ENCODE measurements around the gene MTX2.

DNA sequence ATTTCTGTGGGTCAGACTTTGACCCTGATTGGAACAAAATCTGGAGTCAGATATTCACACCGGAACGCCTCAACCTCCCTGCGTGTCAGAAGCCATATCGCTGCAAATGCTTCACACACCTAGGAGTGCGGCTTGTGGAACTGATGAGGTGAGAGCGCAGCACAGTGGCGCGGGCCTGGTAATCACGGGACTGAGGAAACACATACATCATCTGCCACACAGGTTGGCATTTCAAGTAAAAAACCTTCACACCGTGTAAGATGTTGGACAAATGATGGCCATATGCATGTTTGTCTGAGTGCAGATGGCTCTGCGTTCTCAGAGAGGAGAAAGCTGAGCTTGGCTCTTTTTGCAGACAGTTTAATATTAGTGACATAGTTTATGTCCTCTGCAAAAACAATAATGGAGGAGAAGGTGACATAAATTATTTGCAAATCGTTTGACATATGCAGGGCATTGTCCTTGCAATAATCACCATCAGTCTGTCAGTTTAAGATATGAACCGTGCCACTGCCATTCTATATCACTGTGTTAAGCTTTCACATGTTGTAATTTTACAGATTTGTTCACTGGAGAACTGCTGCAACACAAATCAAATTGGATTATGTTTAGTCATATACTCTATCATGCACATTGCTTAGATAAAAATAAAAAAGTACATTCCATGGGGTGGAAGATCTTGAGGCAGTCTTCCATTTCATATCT is 101.4 kb downstream of the MTX2 start:
- TF ChIP-seq POLR2A (IDR thresholded peaks at IDR 0.05) (no peak), POLR2AphosphoS5 (IDR thresholded peaks at IDR 0.05) (no peak)
- TF ChIP-seq, protein P1, sequence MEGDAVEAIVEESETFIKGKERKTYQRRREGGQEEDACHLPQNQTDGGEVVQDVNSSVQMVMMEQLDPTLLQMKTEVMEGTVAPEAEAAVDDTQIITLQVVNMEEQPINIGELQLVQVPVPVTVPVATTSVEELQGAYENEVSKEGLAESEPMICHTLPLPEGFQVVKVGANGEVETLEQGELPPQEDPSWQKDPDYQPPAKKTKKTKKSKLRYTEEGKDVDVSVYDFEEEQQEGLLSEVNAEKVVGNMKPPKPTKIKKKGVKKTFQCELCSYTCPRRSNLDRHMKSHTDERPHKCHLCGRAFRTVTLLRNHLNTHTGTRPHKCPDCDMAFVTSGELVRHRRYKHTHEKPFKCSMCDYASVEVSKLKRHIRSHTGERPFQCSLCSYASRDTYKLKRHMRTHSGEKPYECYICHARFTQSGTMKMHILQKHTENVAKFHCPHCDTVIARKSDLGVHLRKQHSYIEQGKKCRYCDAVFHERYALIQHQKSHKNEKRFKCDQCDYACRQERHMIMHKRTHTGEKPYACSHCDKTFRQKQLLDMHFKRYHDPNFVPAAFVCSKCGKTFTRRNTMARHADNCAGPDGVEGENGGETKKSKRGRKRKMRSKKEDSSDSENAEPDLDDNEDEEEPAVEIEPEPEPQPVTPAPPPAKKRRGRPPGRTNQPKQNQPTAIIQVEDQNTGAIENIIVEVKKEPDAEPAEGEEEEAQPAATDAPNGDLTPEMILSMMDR (IDR thresholded peaks at IDR 0.05), result no peak
